ENCODE results near the gene KRT1. TPM values are rescaled to one million over a fixed set of nuclear protein-coding genes. Genes with fewer than 3 reads are reported as not detected.

The KRT1 gene
- total RNA-seq, 1 donor from 2014 or later = not detected

DNA sequence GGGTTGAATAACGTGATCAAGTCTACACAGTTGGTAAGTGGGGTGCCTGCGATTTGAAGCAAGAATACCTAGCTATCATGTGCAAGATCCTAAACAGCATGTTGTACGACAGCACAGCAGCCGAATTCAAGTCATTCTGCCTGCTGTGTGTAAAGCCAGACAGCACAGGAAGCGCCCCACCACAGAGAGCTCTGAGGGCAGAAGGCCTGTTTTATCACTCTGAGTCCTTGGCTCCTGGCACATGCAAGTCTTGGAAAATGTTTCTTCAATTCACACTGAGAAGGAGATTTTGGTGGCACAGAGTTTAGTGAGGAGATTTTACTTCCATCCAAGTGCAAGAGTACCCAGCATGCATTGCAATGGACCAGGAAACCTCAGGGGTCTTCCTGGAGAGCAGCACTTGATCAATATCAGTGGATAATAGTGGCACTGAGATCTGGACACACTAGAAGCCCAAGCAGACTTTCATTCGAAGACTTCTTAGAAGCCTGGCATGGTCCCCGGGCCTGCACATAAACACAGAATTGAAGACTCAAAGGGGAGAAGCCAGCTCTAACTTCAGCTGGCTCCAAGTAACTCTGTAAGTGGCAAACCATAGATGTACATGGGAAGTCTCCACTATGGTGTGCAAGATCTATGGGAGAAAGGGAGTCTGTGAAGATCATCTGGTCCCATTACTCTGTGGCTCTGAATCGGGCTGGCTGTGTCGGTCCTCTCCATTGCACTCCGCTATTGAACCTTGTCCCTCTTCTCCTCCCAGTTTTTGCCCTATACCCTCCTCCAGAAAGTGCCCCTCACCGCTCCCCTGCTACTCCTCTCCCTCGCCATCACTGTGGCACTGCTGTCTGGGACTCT, 1.5 kb upstream of the KRT1 start:
- Mint-ChIP-seq H3K36me3 (ENCODE audit: unreplicated experiment) (no peaks in the 10 kb centered on the region), H3K27me3 (ENCODE audit: unreplicated experiment) (peaks cover 7% of the 10 kb centered on the region), H3K27ac (ENCODE audit: unreplicated experiment) (no peak overlapping the region), H3K4me3 (ENCODE audit: unreplicated experiment) (no peak overlapping the region), H3K4me1 (ENCODE audit: low read depth, unreplicated experiment) (no peaks in the 10 kb centered on the region), H3K9me3 (ENCODE audit: unreplicated experiment) (peaks cover 3% of the 10 kb centered on the region)
- TF ChIP-seq, protein P1, sequence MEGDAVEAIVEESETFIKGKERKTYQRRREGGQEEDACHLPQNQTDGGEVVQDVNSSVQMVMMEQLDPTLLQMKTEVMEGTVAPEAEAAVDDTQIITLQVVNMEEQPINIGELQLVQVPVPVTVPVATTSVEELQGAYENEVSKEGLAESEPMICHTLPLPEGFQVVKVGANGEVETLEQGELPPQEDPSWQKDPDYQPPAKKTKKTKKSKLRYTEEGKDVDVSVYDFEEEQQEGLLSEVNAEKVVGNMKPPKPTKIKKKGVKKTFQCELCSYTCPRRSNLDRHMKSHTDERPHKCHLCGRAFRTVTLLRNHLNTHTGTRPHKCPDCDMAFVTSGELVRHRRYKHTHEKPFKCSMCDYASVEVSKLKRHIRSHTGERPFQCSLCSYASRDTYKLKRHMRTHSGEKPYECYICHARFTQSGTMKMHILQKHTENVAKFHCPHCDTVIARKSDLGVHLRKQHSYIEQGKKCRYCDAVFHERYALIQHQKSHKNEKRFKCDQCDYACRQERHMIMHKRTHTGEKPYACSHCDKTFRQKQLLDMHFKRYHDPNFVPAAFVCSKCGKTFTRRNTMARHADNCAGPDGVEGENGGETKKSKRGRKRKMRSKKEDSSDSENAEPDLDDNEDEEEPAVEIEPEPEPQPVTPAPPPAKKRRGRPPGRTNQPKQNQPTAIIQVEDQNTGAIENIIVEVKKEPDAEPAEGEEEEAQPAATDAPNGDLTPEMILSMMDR (IDR thresholded peaks at IDR 0.05; ENCODE audit: partially characterized antibody, unreplicated experiment) = no peak
- no peak for DNase-seq

DNA sequence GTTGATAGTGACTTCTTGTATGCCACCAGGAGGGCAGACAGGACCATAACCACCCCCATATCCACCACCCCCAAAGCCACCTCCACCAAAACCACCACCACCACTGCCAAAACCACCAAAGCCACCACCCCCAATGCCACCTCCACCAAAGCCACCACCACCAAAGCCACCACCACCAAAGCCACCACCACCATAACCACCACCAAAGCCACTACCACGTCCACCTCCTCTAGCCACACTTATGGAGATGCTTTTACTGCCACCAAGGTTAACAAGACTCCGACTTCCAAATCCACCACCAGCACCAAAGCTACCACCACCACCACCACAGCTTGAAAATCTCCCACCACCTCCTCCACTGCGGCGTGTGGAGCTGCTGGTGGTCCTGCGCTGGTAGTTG, 332 bp downstream of the KRT1 start:
- H3K27me3 Mint-ChIP-seq (ENCODE audit: unreplicated experiment) = peaks cover 7% of the 10 kb centered on the region
- TF ChIP-seq, protein P1 (IDR thresholded peaks at IDR 0.05; ENCODE audit: partially characterized antibody, unreplicated experiment) = no peak
- H3K9me3 Mint-ChIP-seq (ENCODE audit: unreplicated experiment) = peaks cover 3% of the 10 kb centered on the region
- DNase-seq = no peak
- H3K36me3 Mint-ChIP-seq (ENCODE audit: unreplicated experiment) = no peaks in the 10 kb centered on the region
- H3K4me3 Mint-ChIP-seq (ENCODE audit: unreplicated experiment) = no peak overlapping the region
- H3K27ac Mint-ChIP-seq (ENCODE audit: unreplicated experiment) = no peak overlapping the region
- no peaks in the 10 kb centered on the region for H3K4me1 Mint-ChIP-seq (ENCODE audit: low read depth, unreplicated experiment)

DNA sequence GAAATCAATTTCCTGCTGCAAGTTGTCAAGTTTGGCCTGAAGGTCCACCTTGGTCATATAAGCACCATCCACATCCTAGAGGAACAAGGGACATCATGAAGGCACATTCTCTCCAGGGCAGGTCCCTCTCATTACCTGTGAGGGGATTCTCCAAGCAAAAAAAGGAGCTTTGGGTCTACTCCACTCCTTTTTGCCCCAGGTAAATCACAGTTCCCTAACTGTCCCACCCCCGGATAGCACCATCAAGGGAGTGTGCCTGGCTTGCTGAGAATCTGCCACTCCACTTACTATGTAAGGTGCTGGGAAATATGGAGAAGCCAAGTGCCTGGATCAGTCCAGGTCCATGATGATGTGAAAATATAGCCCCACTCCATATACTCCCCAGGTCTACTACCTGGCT, 2.5 kb downstream of the KRT1 start:
- Mint-ChIP-seq H3K9me3 (ENCODE audit: unreplicated experiment) (no peaks in the 10 kb centered on the region), H3K27ac (ENCODE audit: unreplicated experiment) (no peak overlapping the region), H3K36me3 (ENCODE audit: unreplicated experiment) (no peaks in the 10 kb centered on the region), H3K4me1 (ENCODE audit: low read depth, unreplicated experiment) (no peaks in the 10 kb centered on the region), H3K4me3 (ENCODE audit: unreplicated experiment) (no peak overlapping the region), H3K27me3 (ENCODE audit: unreplicated experiment) (no peaks in the 10 kb centered on the region)
- TF ChIP-seq, protein P1 (IDR thresholded peaks at IDR 0.05; ENCODE audit: partially characterized antibody, unreplicated experiment) = no peak
- no peak for DNase-seq

DNA sequence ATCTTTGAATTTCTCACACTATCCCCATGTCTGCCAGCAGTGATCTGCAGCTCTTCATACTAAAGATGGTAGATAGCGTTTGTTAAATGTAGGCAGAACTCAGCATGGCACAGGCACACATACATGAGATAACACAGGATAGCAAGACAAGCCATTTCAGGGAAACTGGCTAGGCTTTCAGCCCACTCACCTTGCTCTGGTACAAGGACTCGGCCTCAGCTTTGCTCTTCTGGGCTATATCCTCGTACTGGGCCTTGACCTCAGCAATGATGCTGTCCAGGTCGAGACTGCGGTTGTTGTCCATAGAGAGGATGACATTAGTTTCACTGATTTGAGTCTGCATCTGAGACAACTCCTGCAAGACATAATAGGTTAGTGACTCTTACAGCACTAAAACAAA, 3.1 kb downstream of the KRT1 start:
- Mint-ChIP-seq H3K27ac (ENCODE audit: unreplicated experiment) (no peak overlapping the region), H3K9me3 (ENCODE audit: unreplicated experiment) (no peaks in the 10 kb centered on the region), H3K36me3 (ENCODE audit: unreplicated experiment) (no peaks in the 10 kb centered on the region)

DNA sequence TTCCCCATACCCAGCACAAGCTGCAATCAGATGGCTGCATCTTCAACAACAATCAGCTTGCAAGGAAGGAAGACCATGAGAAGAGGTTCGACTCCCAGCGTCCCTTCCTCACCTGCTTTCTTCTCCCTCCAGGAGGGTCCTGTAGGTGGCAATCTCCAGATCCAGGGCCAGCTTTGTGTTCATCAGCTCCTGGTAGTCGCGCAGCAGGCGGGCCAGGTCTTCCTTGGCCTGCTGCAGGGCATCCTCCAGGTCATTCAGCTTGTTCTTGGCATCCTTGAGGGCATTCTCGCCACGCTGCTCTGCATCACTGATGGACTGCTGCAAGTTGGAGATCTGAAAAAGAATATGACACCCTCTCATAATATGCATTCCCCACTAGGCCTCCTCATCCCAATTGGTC, 4.0 kb downstream of the KRT1 start:
- no peak overlapping the region for H3K27ac Mint-ChIP-seq (ENCODE audit: unreplicated experiment)
- no peak for DNase-seq
- H3K9me3 Mint-ChIP-seq (ENCODE audit: unreplicated experiment) = no peaks in the 10 kb centered on the region
- H3K27me3 Mint-ChIP-seq (ENCODE audit: unreplicated experiment) = no peaks in the 10 kb centered on the region
- H3K36me3 Mint-ChIP-seq (ENCODE audit: unreplicated experiment) = no peaks in the 10 kb centered on the region
- no peaks in the 10 kb centered on the region for H3K4me1 Mint-ChIP-seq (ENCODE audit: low read depth, unreplicated experiment)
- no peak overlapping the region for H3K4me3 Mint-ChIP-seq (ENCODE audit: unreplicated experiment)
- TF ChIP-seq, protein P1 (IDR thresholded peaks at IDR 0.05; ENCODE audit: partially characterized antibody, unreplicated experiment) = no peak

More for the DNA sequence above, 3.1 kb downstream of the KRT1 start:
- Mint-ChIP-seq H3K27me3 (ENCODE audit: unreplicated experiment) (no peaks in the 10 kb centered on the region), H3K4me3 (ENCODE audit: unreplicated experiment) (no peak overlapping the region), H3K4me1 (ENCODE audit: low read depth, unreplicated experiment) (no peaks in the 10 kb centered on the region)
- no peak for DNase-seq
- TF ChIP-seq, protein P1 (IDR thresholded peaks at IDR 0.05; ENCODE audit: partially characterized antibody, unreplicated experiment) = no peak

Data from glutamatergic neuron (in vitro differentiated cells).